Activated CD4-positive, alpha-beta T cell treated with anti-CD3 and anti-CD28 coated beads for 48 hours (primary cell): Measurements from ENCODE around the gene ZNF37A.
"Not testable (repeated sequence)": the region's sequence is repeated elsewhere in the genome, so short reads cannot be mapped to it uniquely, and the experiment has no call there.

Experiments
- DNase-seq: peaks from one replicate; pipeline ENCODE4 v3.0.0-alpha.2; 2020

The ZNF37A gene

DNA sequence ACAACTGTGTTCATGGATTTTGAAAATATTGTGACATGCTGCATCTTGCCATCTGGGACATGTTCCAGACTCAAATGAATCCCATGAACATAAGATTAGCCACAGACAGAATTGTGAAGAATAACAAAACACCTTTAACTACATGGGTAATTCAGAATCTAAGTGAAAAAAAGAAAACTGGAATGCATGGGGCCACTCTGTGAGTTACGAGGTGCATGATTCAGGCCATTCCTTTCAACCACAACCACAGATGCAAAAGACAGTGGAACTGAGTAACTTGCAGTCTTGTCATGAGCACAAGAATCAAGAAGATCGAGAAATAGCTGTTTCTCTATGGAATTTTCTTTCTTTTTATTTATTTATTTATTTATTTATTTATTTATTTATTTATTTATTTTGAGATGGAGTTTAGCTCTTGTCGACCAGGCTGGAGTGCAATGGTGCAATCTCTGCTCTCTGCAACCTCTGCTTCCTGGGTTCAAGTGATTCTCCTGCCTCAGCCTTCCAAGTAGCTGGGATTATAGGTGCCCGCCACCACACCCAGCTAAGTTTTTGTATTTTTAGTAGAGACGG, 56.8 kb downstream of the ZNF37A start:
- not testable (repeated sequence) for DNase-seq

DNA sequence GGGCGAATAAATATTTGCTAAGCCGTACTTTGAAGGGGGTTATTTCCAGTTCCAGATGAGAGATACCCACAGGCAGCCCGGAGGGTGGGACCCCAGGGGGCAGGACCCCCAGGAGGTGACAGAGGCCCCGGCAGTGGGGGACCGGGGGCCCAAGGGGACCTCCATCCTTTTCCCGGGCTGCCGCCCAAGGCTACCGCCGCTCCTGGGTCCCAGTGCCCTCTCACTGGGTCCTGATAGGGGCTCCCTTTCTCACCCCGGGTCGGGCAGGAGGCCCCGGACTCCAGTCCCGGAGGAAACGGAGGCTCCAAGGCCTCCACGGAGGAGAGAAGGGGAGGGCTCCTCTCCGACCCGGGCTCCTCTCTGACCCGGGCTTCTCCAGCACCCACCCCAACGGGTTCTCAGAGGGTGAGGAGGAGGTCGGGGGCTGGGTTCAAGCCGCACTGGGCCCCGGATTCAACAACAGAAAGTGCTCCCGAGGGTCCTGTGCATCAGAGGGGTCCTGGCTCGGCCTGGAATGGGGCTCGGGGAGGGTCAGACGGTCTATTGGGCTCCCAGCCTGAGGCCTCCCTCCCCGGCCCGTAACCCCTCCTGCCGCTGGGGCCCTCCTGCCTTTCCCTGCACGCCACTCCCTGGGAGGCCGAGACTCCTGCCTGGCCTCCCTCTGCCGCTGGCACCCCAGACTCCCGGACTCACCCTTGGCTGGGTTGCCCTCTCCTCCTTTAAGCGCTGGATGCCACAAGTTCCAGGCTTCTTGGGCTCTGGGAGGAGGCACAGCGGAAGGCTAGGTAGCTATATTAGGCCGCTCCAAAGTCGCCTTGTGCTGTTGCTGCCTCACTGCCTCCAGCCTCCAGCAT, 62.5 kb downstream of the ZNF37A start:
- no peak for DNase-seq

DNA sequence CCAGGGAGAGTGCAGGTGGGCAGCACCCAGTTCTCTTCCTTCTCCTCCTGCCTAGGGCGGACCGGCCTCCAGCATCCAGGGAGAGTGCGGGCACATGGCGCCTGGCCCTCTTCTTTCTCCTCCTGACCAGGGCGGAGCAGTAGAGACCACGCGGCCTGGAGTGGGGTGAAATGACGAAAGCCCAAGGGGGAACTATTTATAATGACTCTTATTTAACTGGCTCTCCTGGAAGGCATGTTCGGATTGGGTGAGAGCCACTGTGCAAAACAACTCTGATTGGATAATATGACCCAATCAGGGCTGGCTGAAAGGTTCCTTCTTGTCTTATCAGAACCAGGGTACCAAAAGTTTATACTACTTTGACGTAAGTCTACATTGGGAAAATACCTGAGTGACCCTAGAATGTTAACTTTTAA, 63.1 kb downstream of the ZNF37A start:
- DNase-seq, result no peak

DNA sequence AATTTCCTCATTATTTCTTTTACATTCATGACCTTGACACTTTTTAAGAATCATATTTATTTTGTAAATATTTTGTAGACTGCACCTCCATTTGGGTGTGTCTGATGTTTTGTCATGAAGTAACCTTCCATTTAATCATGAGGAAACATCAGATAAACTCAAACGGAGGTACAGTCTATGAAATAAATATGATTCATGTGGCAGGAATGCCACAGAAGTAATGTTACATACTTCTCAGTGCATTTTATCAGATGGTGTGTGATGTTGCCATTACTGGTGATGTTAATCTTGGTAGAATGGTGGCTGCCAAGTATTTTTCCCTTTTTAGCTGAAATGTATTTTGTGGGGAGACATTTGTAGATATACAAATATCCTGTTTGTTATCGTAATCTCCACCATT, 64.9 kb downstream of the ZNF37A start:
- DNase-seq, result no peak

DNA sequence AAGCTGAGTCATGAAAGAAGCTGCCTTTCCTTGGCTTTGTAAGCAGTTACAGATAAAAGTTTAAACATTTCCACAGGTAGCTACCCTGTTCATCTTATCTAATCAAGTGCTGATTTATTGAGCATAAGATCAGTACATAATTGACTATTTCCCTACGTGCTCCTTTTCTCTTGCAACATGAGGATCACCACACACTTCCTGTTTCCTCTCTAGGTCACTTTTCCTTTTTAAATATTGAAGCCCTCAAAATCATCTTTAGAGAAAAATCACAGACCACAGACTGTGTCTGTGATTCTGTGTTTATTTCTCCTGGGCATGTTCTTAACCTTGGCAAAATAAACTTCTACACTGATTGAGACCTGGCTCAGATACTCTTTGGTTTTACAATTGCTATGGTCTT, 69.5 kb downstream of the ZNF37A start:
- DNase-seq, result no peak

DNA sequence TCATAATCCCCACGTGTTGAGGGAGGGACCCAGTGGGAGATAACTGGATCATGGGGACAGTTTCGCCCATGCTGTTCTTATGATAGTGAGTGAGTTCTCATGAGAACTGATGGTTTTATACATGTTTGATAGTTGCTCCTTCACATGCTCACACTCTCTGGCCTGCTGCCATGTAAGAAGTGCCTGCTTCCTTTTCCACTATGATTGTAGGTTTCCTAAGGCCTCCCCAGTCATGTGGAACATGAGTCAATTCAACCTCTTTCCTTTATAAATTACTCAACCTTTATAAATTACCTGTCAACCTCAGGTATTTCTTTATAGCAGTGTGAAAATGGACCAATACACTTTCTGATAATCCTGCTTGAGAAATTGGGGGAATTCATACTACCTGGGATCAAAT, 80.2 kb downstream of the ZNF37A start:
- DNase-seq, result no peak

DNA sequence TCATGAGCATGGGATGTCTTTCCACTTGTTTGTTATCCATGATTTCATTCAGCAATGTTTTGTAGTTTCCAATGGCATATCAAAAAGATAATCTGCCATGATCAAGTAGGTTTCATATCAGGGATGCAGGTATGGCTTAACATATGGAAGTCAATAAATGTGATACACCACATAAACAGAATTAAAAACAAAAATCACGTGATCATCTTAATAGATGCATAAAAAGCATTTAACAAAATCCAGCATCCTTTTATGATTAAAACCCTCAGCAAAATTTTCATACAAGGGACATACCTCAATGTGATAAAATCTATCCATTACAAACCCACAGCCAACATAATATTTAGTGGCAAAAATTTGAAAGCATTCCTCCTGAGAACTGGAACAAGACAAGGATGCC, 90.3 kb downstream of the ZNF37A start:
- no peak for DNase-seq
